NCI-H146 treated with DMSO at 0.1 percent for 48 hours (cell line): ENCODE data around the gene SDHAF3.
"Not testable (repeated sequence)": the region's sequence is repeated elsewhere in the genome, so short reads cannot be mapped to it uniquely, and the experiment has no call there.

Experiments
- DNase-seq: peaks from one replicate; lab custom pipeline; 2025; ENCODE audit not compliant: unreplicated experiment; lab: John Stamatoyannopoulos, UW

SDHAF3 gene

DNA sequence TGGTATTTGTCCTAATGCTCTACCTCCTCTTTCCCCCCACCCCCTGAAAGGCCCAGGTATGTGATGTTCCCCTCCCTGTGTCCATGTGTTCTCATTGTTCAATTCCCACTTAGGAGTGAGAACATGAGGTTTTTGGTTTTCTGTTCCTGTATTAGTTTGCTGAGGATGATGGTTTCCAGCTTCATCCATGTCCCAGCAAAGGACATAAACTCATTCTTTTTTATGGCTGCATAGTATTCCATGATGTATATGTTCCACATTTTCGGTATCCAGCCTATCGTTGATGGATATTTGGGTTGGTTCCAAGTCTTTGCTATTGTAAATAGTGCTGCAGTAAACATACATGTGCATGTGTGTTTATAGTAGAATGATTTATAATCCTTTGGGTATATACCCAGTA, 5.6 kb downstream of the SDHAF3 start:
- not testable (repeated sequence) for DNase-seq

DNA sequence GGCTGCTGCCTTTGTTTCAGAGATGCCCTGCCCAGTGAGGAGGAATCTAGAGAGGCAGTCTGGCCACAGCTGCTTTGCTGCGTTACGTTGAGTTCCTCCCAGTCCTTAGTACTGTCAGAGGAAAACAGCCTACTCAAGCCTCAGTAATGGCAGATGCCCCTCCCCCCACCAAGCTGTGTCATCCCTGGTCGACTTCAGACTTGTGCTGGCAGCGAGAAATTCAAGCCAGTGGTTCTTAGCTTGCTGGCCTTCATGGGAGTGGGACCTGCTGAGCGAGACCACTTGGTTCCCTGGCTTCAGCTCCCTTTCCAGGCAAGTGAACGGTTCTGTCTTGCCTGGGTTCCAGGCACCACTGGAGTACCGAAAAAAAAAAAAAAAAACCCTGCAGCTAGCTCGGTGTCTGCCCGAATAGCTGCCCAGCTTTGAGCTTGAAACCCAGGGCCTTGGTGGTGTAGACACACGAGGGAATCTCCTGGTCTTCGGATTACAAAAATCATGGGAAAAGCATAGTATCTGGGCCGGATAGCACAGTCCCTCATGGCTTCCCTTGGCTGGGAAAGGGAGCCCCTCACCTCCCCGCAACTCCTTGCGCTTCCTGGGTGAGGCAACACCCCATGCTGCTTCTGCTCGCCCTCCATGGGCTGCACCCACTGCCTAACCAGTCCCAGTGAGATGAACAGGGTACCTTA, 9.1 kb downstream of the SDHAF3 start:
- no peak for DNase-seq

DNA sequence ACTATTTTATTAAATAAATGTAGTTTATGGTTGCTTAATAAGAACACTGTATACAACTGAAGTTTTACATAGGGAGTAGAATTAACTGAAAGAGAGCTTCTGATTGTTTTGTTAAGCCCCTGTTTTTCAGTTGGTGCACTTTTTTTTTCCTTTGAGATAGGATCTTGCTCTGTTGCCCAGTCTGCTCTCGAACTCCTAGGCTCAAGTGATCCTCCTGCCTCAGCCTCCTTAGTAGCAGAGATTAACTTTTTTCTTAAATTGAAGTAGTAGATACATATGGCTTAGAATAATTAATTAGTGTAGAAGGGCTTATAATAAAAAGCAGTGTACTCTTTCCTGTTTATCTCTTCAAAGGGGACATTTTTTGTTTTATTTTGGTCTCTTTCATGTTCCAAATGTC, 11.2 kb downstream of the SDHAF3 start:
- DNase-seq: no peak

DNA sequence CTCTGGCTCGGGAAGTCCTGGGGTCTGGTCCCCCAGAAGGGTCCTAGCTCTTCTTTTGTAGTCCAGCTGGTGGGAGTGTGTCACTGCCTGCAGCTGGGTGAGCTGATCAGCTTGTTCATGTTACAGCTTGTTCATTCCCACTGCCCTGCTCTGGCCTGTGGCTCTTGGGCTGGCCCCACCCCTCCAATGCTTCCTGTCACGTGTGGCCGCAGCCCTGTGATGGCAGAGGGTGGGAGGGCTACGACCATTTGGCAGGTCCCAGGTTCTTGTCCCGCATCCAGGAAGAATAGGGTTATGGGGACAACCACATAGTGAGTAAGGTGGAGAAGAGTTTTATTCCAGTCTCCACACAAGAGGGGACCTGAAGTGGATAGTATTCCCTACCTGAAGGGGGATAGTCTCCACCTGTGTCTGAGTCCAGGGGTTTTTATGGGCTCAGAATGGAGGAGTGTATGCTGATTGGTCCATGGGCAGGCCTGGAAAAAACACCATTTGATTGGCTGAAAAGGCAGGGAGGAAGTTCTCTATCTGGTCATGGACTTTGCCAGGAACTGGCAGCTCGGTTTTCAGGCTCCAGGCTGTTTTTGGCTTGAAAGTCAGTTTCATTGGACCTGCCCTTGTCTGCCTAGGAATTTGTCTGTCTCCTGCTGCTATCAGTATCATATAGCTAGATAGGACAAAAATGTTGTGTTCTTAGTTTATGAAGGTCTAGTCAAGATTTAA, 13.1 kb downstream of the SDHAF3 start:
- no peak for DNase-seq

DNA sequence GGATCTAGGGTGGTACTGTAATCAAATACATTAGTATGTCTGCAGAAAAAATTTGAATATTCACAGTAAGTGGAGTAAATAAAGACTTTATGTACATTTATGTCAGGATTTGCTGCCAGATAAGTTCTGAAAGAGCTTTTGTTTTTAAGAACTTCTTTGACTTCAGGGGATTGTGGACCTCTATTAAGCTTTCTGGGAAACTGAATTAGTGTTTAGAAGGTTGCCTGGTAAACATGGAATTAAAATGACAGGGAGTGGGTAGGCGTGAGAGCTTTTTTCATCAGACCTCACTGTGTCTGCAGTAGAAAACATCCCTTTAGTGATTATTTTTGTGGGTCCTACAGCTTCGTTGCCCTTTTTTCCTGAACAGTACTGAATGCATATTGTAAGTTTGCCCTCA, 15.7 kb downstream of the SDHAF3 start:
- DNase-seq: no peak

DNA sequence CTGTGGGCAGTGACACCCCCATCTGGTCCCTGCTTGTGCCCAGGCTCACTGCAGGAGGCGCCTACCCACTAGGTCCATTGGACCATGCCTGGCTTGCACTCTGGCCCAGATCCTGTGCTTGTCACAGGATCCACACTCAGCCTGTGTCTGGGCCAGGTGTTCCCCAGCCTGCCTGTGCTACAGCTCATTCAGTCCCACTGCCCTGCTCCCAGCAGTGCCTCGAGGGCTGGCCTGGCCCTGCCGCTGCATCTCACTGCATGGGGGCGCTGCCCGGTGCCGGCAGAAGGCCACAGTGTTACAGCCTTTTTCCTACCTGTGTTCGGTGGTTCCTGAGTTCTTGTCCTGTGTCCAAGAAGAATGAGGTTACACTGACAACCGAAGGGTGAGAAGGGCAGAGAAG, 21.3 kb downstream of the SDHAF3 start:
- no peak for DNase-seq

DNA sequence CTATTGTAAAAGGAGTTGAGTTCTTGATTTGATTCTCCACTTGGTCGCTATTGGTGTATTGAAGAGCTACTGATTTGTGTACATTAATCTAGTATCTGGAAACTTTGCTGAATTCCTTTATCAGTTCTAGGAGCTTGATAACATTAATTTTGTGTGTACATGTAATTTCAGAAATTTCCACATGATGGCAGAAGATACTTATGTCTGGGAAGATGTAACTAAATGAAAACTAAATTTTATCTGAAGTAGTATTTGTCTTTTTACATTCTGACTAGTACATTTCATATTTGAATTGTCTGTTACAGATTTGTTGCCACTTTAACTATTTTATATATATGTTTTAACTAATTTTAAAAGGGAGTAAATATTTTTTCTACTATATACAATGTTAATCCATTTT, 27.6 kb downstream of the SDHAF3 start:
- DNase-seq: peak; percentile 6

DNA sequence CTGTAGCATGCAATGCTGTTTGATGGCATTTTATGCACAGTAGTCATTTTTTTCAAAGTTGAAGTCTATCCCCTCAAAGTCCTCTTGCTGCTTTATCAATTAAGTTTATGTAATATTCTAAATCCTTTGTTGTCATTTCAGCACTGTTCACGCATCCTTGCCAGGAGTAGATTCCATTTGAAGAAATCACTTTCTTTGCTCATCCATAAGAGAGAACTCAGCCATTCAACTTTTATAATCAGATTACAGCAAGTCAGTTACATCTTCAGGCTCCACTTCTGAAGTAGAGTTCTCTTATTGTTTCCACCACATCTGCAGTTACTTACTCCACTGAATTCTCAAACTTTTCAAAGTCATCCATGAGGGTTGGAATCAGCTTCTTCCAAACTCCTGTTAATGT, 32.3 kb downstream of the SDHAF3 start:
- no peak for DNase-seq

DNA sequence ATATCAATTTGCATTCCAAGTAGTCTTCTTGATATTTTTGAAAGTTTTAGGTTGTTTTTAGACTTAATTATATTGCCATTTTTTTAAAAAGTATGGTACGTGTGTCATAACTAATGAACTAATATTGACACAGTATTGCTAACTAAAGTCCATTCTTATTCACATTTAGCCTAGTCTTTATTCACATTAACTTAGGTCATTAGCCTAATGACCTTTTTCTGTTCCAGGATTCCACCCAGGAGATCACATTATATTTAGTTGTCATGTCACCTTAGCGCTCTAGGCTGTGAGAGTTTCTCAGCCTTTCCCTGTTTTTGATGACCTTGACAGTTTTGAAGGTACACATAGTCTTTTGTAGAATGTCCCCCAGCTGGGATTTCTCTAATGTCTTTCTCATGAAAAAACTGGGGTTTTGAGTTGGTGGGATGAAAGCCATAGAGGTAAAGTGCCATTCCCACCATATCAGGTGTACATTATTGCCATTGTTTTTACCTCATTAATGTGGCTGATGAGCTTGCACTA, 38.5 kb downstream of the SDHAF3 start:
- DNase-seq: no peak

DNA sequence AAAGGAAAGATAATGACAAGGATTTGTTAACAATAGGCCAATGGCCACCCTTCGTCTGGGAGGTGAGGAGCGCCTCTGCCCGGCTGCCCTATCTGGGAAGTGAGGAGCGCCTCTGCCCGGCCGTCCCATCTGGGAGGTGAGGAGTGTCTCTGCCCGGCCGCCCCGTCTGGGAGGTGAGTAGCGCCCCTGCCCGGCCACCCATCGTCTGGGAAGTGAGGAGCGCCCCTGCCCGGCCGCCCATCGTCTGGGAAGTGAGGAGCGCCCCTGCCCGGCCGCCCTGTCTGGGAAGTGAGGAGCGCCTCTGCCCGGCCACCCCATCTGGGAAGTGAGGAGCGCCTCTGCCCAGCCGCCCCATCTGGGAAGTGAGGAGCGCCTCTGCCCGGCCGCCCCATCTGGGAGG, 42.5 kb downstream of the SDHAF3 start:
- DNase-seq: not testable (repeated sequence)

DNA sequence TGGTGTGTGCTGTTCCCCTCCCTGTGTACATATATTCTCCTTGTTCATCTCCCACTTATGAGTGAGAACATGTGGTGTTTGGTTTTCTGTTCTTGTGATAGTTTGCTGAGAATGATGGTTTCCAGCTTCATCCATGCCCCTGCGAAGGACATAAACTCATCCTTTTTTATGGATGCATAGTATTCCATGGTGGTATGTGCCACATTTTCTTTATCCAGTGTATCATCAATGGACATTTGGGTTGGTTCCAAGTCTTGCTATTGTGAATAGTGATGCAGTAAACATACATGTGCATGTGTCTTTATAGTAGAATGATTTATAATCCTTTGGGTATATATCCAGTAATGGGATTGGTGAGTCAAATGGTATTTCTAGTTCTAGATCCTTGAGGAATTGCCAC, 44.1 kb downstream of the SDHAF3 start:
- not testable (repeated sequence) for DNase-seq

DNA sequence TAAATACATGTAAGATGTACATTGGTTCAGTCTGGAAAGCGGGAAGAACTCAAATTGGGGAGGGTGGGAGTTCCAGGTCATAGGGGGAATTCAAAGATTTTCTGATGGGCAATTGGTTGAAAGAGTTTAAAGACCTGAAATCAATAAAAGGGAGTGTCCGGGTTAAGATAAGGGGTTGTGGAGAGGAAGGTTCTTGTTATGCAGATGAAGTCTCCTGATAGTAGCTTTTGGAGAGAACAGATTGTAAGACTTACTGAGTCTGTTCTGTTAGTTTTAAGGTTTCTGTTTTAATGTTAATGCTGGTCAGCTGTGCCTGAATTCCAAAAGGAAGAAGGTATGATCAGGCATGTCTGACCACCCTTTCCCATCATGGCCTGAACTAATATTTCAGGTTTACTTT, 48.8 kb downstream of the SDHAF3 start:
- no peak for DNase-seq

DNA sequence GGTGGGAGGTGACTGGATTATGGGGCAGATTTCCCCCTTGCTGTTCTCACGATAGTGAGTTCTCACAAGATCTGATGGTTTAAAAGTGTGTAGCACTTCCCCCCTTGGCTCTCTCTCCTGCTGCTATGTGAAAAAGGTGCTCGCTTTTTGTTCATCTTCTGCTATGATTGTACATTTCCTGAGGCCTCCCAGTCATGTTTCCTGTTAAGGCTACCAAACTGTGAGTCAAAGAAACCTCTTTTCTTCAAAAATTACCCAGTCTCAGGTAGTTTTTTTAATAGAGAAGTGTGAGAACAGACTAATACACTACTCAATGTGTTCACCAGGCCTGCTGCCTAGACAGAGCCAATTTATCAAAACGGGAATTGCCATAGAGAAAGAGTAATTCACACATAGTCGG, 49.7 kb downstream of the SDHAF3 start:
- no peak for DNase-seq

DNA sequence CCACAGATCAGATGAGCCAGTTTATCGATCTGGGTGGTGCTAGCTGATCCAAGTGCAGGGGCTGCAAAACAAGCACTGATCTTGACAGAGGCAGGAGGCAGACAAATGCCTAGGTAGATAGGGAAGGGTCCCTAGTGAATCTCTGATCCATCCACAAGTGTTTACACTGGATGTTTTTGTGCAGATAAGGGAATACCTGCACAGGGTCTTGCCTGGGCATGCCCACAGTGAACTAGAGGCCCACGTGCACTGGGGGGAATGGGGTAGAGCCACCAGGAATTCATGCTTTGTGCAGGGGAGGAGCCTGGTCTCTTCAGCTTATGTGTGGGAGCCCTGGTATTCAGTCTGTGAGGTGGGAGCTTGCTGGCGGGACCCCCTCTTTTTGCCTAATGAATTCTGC, 50.3 kb downstream of the SDHAF3 start:
- DNase-seq: no peak

DNA sequence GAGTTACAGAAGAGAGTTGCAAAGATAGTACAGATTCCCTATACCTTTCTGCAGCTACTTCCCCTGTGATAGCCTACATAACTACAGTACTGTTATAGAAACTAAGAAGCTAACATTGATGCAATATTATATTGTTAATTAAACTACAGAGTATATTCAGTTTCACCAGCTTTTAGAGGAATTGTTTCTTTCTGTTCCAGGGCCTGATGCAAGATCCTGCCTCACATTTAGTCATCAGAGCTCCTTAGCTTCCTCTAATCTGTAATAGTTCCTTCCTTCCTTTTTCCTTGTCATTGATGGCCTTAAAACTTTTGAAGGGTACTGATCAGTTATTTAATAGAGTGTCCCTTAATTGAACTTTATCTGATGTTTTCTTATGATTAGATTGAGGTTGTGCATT, 56.8 kb downstream of the SDHAF3 start:
- no peak for DNase-seq

DNA sequence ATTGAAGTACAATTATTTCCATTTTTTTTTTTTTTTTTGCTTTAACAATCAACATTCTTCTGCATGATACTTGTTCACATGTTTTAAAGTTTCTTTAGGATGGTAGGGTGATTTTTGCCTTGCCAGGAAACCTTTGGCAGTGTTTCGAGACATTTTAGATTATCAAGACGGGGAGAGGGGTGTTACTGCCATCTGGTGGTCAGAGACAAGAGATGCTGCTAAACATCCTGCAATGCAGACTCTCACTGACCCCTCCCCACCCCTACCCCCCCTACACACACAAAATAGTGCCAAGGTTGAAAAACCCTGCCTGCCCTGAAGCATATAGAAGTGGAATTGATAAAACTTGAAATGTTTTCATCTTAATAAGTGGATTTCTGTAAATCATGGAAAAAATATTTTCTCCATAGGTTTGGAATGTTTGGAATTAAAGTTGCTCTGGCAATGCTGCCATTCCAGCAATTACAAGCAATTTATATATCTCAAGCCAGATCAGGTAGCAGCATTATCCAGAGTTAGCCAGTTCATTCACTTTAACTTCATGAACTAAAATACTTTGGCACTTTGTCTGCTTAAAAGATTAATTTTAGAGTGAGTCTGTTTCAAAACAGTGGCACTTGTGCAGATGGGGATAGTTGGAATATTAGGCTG, 62.1 kb downstream of the SDHAF3 start:
- DNase-seq: peak; percentile 30

DNA sequence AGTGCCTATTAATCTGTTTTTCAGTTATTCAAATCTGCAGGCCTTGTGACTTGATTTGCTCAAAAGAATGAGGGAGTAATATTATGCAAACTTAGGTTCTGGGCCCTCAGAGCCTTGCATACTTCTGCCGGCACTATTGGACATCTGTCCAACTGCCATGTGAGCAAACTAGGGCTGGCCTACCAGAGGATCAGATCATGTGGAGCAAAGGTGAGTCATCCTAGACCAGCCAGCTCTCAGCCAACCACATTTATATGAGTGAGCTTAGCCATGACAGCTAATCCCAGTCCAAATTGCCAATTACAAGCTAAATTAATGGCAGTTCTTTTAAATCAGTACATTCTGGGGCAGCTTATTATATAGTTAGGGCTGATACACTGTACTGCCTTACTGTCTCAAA, 69.6 kb downstream of the SDHAF3 start:
- no peak for DNase-seq

DNA sequence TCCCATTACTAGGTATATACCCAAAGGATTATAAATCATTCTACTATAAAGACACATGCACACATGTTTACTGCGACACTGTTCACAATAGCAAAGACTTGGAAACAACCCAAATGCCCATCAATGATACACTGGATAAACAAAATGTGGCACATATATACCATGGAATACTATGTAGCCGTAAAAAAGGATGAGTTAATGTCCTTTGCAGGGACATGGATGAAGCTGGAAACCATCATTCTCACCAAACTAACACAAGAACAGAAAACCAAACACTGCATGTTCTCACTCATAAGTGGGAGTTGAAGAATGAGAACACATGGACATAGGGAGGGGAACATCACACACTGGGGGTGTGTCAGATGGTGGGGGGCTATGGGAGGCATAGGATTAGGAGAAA, 78.7 kb downstream of the SDHAF3 start:
- DNase-seq: not testable (repeated sequence)

DNA sequence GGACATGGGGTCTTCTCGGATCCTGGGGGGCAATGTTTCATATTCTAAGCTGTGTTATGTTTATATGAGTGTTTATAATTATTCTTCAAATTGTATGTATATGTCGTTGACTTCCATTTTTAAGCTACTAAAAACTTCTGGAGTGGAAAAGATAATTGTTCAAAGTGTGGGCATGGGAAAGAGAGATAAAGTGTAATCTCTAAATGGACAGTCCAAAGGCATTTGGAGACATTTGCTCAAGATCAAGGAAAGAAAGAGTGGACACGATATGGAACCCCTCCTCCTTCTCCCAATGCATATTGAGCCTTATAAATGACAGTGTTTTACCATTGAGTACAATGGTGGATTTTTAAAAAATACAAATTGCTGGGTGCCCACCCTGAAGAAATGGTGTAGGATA, 81.1 kb downstream of the SDHAF3 start:
- no peak for DNase-seq

DNA sequence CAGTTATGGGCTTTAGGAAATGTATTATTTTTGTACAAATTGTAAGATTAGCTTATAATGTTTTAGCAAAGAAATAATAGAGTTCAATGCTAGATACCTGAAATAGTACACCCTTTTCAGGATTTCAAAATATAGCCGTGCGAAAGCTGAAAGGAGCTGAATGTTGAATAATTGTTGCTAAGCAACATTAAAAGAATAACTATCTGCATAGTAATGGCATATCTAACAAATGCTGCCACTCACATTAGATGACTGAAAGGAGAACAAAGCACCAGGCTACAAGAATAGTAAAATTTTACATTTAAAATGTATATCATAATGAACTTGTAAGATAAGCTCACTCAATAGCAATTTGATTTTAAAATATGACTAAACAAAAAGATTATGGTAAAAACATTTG, 82.5 kb downstream of the SDHAF3 start:
- no peak for DNase-seq

DNA sequence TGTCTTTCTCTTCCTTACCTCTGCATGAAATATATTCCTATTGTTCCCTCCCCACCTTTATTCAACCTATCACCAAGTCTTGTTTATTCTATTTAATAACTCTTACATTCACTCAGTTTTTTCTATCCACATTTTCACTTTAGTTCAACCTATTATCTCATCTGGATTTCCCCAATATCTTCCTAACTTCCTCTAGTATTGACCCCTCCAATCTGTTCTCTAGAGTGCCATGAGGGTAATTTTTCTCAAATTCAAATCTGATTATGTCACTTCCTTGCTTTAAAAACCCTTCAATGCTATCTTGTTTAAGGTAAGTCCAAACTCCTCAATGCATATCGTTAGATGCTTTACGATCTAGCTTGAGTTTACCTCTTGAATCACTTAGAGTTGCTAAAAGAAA, 86.5 kb downstream of the SDHAF3 start:
- DNase-seq: no peak

DNA sequence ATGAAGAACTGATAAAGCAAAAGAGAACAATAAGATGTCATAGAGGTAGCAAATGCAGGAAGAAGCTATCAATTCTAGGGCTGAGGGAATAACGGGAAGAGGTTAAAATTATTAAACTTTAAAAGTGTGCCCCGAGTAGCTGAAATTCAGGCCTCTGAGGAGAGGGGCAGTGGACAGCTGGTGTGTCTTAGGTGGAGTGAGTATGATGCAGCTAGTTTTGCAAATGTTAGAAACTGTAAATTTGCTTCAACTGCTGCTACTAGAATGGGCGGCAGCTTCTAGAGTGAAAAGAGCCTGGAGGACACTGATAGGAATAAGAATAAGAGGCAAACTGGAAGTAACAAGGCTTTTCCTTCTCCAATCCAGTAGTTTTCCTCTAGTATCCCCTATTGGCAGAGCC, 87.3 kb downstream of the SDHAF3 start:
- DNase-seq: no peak
